ENCODE data around the gene KRT73.
A peak's percentile ranks its signal among the peaks of the same experiment; 100 is the strongest.

The KRT73 gene

GRCh38 chr12:52573743-52574142 is 44.6 kb downstream of the KRT73 start, which contains the start of gene KRT74:
TSS of gene KRT74 (minus strand) at chr12:52573843. CDS start at chr12:52573777, 66 bp downstream.
- DNase-seq (ENCODE audit: low read depth in 2 of 2, low spot score in 1 of 2) = no peak

GRCh38 chr12:52573306-52573705 is 45.1 kb downstream of the KRT73 start:
- no peak for DNase-seq (ENCODE audit: low read depth in 2 of 2, low spot score in 1 of 2)

- no peak for DNase-seq (ENCODE audit: low read depth in 2 of 2, low spot score in 1 of 2)
Observed at GRCh38 chr12:52570511-52570910, 47.8 kb downstream of the KRT73 start.

GRCh38 chr12:52568111-52568510 is 50.2 kb downstream of the KRT73 start:
- no peak for DNase-seq (ENCODE audit: low read depth in 2 of 2, low spot score in 1 of 2)

GRCh38 chr12:52566847-52567291 is 51.5 kb downstream of the KRT73 start:
- DNase-seq (ENCODE audit: low read depth in 2 of 2, low spot score in 1 of 2) = peak; percentile 7 to 47

GRCh38 chr12:52564582-52564981 is 53.8 kb downstream of the KRT73 start:
- DNase-seq (ENCODE audit: low read depth in 2 of 2, low spot score in 1 of 2) = no peak

GRCh38 chr12:52561880-52562449 is 56.4 kb downstream of the KRT73 start:
- DNase-seq (ENCODE audit: low read depth in 2 of 2, low spot score in 1 of 2) = no peak

- DNase-seq (ENCODE audit: low read depth in 2 of 2, low spot score in 1 of 2) = no peak
Observed at GRCh38 chr12:52559979-52560378, 58.4 kb downstream of the KRT73 start.

- DNase-seq (ENCODE audit: low read depth in 2 of 2, low spot score in 1 of 2) = no peak
Observed at GRCh38 chr12:52558781-52559445, 59.4 kb downstream of the KRT73 start.

All from stimulated activated CD8-positive, alpha-beta memory T cell treated with anti-CD3 and anti-CD28 coated beads, Interleukin-4, amount 100 ng/mL, for 4 hours (primary cell).